Epithelial cell of proximal tubule (primary cell): Measurements from ENCODE around the gene BCAN. TPM values are rescaled to one million over a fixed set of nuclear protein-coding genes. Genes with fewer than 3 reads are reported as not detected.

Experiments
- DNase-seq: peaks from one replicate; pipeline ENCODE4 v3.0.0-alpha.2; 2011; ENCODE audit warnings: low read depth
- H3K4me3 ChIP-seq: 2 replicates; pipeline ENCODE4 v1.5.1; 2011; ENCODE audit warnings: low read depth, mild to moderate bottlenecking, low read length
- CTCF ChIP-seq: conservative IDR thresholded peaks from 2 replicates; pipeline ENCODE4 v1.5.1; 2012; ENCODE audit warnings: low read depth, mild to moderate bottlenecking, low read length
- total RNA-seq: library from RNA; depleted of rRNA; stranded (reverse); fragments of >200 nt; gene quantifications from 2 replicates; pipeline ENCODE4 v1.2.3, GENCODE V29; 2015

BCAN gene
- total RNA-seq, 1 donor from 2014 or later, result not detected

GRCh38 chr1:156639601-156640101 is 2.3 kb upstream of the BCAN start:
- TF ChIP-seq CTCF, result no peak
- DNase-seq, result no peak
- no peak overlapping the region for H3K4me3 ChIP-seq

- no peak for TF ChIP-seq CTCF
- no peak overlapping the region for H3K4me3 ChIP-seq
These were observed 843 bp upstream of the BCAN start for GRCh38 chr1:156640842-156641706.

GRCh38 chr1:156642265-156643048 is 540 bp downstream of the BCAN start:
- no peak for DNase-seq
- no peak for TF ChIP-seq CTCF

More at GRCh38 chr1:156640842-156641706, 843 bp upstream of the BCAN start:
- DNase-seq, result no peak

GRCh38 chr1:156643049-156643777 is 1.3 kb downstream of the BCAN start:
- no peak for TF ChIP-seq CTCF
- no peak for DNase-seq
- no peak overlapping the region for H3K4me3 ChIP-seq

More at GRCh38 chr1:156642265-156643048, 540 bp downstream of the BCAN start:
- no peak overlapping the region for H3K4me3 ChIP-seq

- TF ChIP-seq CTCF, result no peak
- no peak for DNase-seq
- H3K4me3 ChIP-seq, result no peak overlapping the region
These were observed 1.8 kb downstream of the BCAN start for GRCh38 chr1:156643778-156644092.

- DNase-seq, result no peak
- H3K4me3 ChIP-seq, result no peak overlapping the region
- no peak for TF ChIP-seq CTCF
These were observed 2.2 kb downstream of the BCAN start for GRCh38 chr1:156644146-156644545.
